K562 (cell line): Measurements from ENCODE around the gene SEC11A. TPM values are rescaled to one million over a fixed set of nuclear protein-coding genes. Genes with fewer than 3 reads are reported as not detected.

ENCODE experiments used
- ARID1B ChIP-seq: fragments of 450-650 bp; IDR thresholded peaks from 2 replicates; pipeline ENCODE4 v1.6.1; 2016; ENCODE audit warnings: antibody characterized with exemption, mild to moderate bottlenecking, inconsistent platforms
- FOXK2 ChIP-seq, 2 experiments: fragments of 450-650 bp; IDR thresholded peaks in 1 of 2; conservative IDR thresholded peaks in 1 of 2; 2 replicates each; pipeline ENCODE4 v1.6.1; 2016; ENCODE audit warnings: low read depth in 2 of 2, mild to moderate bottlenecking in 1 of 2
- HMG20B ChIP-seq: fragments of 250-450 bp; sonication (Bioruptor Pico); IDR thresholded peaks from 2 replicates; pipeline ENCODE4 v1.5.0; 2021; ENCODE audit warnings: mild to moderate bottlenecking
- KDM1A ChIP-seq, 2 experiments: fragments of 450-650 bp; IDR thresholded peaks; 2 replicates each; pipeline ENCODE4 v1.6.1; 2016; ENCODE audit warnings: mild to moderate bottlenecking in 2 of 2
- KLF6 ChIP-seq: fragments of 250-450 bp; sonication (Bioruptor Pico); IDR thresholded peaks from 2 replicates; pipeline ENCODE4 v1.4.0; 2020; ENCODE audit warnings: mild to moderate bottlenecking, moderate library complexity, borderline replicate concordance
- LEF1 ChIP-seq: fragments of 450-650 bp; IDR thresholded peaks from 2 replicates; pipeline ENCODE4 v1.6.1; 2016; ENCODE audit warnings: mild to moderate bottlenecking
- PHB2 ChIP-seq: fragments of 450-650 bp; IDR thresholded peaks from 2 replicates; pipeline ENCODE4 v1.6.1; 2017; ENCODE audit warnings: low read depth
- SIN3A ChIP-seq, 2 experiments: fragments of 150-350 bp in 1 of 2; IDR thresholded peaks; 2 replicates each; pipeline ENCODE4 v1.6.1; 2011 to 2016; ENCODE audit warnings: borderline replicate concordance in 2 of 2, low read depth in 2 of 2, low read length in 2 of 2, mild to moderate bottlenecking in 2 of 2, moderate library complexity in 2 of 2; ENCODE audit not compliant: control insufficient read depth in 1 of 2
- SMARCE1 ChIP-seq: fragments of 450-650 bp; IDR thresholded peaks from 2 replicates; pipeline ENCODE4 v1.7.1; 2016; ENCODE audit warnings: mild to moderate bottlenecking
- ZC3H8 ChIP-seq: fragments of 450-650 bp; IDR thresholded peaks from 2 replicates; pipeline ENCODE4 v1.6.1; 2017
- ZNF584 ChIP-seq: fragments of 200-800 bp; sonication (Bioruptor generic); IDR thresholded peaks from 2 replicates; pipeline ENCODE4 v1.6.1; 2016; ENCODE audit warnings: low read depth, mild to moderate bottlenecking, missing genetic modification characterization, missing compliant biosample characterization
- polyA plus RNA-seq, 8 experiments: library from polyadenylated mRNA; depleted of rRNA in 4 of 8; stranded (reverse) in 5 of 8; unstranded in 3 of 8; fragments of >200 nt; fragmentation: Nextera tagmentation in 2 of 8; fragmentation: Illumina TruSeq in 1 of 8; extraction: Ambion mirVana in 2 of 8; extraction: Trizol in 1 of 8; gene quantifications; 2 replicates each; pipeline versions ENCODE4 v1.2.1 to v1.2.3, GENCODE V29; 2011 to 2014; ENCODE audit warnings: inconsistent platforms in 1 of 8, missing spikeins in 1 of 8
- total RNA-seq, 7 experiments: library from RNA; depleted of rRNA in 6 of 7; stranded (reverse); fragments of >200 nt in 6 of 7; fragmentation: Illumina TruSeq in 2 of 7; extraction: Trizol in 2 of 7; gene quantifications; 2 replicates each; pipeline versions ENCODE4 v1.2.1 to v1.2.3, GENCODE V29; 2011 to 2021; ENCODE audit warnings: low replicate concordance in 1 of 7
- TF ChIP-seq, protein P1 (sequence below): fragments of 200-800 bp; sonication (Bioruptor generic); IDR thresholded peaks from 2 replicates; pipeline ENCODE4 v1.6.1; 2016; ENCODE audit warnings: missing genetic modification characterization, missing compliant biosample characterization
- TF ChIP-seq, protein P2 (sequence below): sonication (generic); IDR thresholded peaks from 2 replicates; pipeline ENCODE4 v1.6.1; 2016
- TF ChIP-seq, protein P3 (sequence below), 3 experiments: IDR thresholded peaks in 2 of 3; conservative IDR thresholded peaks in 1 of 3; 2 replicates each; pipeline ENCODE4 v1.5.1; 2011 to 2012; ENCODE audit warnings: low read length in 3 of 3, mild to moderate bottlenecking in 3 of 3, control low read depth in 2 of 3, improper control_type of control experiment in 1 of 3, inconsistent platforms in 1 of 3, low read depth in 1 of 3, mixed read lengths in 1 of 3, moderate library complexity in 1 of 3; ENCODE audit not compliant: insufficient read depth in 2 of 3
- TF ChIP-seq, protein P4 (sequence below): sonication (generic); formaldehyde crosslinking; IDR thresholded peaks from 2 replicates; pipeline ENCODE4 v1.8.0; 2022; ENCODE audit warnings: missing genetic modification reagents, mild to moderate bottlenecking, borderline replicate concordance
- TF ChIP-seq, protein P5 (sequence below), 2 experiments: IDR thresholded peaks in 1 of 2; conservative IDR thresholded peaks in 1 of 2; 2 replicates each; pipeline ENCODE4 v1.6.1; 2016; ENCODE audit warnings: low read depth in 2 of 2, mild to moderate bottlenecking in 1 of 2, missing compliant biosample characterization in 1 of 2, missing genetic modification characterization in 1 of 2, moderate library complexity in 1 of 2

Gene SEC11A
- total and polyA plus RNA-seq, 9 of the 15 experiments (the other 6 are each of a cell fraction or from before 2014, with no cell fraction given), result 175 to 310 (median 229) TPM

DNA sequence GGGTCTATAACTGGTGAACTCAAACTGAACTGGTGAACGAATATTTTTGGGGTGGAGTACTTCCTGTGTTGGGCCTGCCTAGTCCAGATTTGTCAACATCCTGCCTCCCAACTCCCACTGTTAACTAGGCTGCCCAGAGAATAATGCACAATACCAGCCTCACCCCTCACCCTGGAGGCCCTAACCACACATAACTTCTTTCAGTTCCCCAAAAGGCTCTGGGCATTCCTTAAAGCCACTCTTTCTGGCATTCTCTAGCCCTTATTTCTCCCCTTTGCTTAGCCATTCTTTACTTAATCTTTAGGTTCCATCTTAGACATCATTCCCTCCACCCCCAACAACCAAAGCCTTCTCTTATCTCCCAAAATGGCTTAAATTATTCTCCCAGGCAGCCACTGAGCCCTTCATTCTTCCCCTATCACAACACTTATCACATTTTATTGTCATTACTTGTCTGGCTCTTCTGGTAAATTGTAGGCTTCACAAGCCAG, 9.1 kb upstream of the SEC11A start (continued):
- TF ChIP-seq, protein P1, sequence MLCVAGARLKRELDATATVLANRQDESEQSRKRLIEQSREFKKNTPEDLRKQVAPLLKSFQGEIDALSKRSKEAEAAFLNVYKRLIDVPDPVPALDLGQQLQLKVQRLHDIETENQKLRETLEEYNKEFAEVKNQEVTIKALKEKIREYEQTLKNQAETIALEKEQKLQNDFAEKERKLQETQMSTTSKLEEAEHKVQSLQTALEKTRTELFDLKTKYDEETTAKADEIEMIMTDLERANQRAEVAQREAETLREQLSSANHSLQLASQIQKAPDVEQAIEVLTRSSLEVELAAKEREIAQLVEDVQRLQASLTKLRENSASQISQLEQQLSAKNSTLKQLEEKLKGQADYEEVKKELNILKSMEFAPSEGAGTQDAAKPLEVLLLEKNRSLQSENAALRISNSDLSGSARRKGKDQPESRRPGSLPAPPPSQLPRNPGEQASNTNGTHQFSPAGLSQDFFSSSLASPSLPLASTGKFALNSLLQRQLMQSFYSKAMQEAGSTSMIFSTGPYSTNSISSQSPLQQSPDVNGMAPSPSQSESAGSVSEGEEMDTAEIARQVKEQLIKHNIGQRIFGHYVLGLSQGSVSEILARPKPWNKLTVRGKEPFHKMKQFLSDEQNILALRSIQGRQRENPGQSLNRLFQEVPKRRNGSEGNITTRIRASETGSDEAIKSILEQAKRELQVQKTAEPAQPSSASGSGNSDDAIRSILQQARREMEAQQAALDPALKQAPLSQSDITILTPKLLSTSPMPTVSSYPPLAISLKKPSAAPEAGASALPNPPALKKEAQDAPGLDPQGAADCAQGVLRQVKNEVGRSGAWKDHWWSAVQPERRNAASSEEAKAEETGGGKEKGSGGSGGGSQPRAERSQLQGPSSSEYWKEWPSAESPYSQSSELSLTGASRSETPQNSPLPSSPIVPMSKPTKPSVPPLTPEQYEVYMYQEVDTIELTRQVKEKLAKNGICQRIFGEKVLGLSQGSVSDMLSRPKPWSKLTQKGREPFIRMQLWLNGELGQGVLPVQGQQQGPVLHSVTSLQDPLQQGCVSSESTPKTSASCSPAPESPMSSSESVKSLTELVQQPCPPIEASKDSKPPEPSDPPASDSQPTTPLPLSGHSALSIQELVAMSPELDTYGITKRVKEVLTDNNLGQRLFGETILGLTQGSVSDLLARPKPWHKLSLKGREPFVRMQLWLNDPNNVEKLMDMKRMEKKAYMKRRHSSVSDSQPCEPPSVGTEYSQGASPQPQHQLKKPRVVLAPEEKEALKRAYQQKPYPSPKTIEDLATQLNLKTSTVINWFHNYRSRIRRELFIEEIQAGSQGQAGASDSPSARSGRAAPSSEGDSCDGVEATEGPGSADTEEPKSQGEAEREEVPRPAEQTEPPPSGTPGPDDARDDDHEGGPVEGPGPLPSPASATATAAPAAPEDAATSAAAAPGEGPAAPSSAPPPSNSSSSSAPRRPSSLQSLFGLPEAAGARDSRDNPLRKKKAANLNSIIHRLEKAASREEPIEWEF (CRISPR knock-in tag), result no peak
- TF ChIP-seq KDM1A (IDR thresholded peaks at IDR 0.05) (peak; percentile 61 to 77), SMARCE1 (peak; percentile 67; the same call in 1 of the 2 replicates), ARID1B (peak; percentile 73), PHB2 (no peak), ZC3H8 (no peak), KLF6 (CRISPR knock-in tag) (no peak), FOXK2 (conservative IDR thresholded peaks at IDR 0.05 in 1 of 2, IDR thresholded peaks at IDR 0.05 in 1 of 2; ENCODE audit: low read depth in 2 of 2) (peak; percentile 57 to 75; a peak in 3 of 4 replicates), HMG20B (CRISPR knock-in tag) (no peak), ZNF584 (CRISPR knock-in tag) (0 out of 2 replicates have a peak, but pooled peaks have one; percentile 51), SIN3A (IDR thresholded peaks at IDR 0.05; ENCODE audit: borderline replicate concordance in 2 of 2, control insufficient read depth in 1 of 2, low read depth in 2 of 2, low read length in 2 of 2) (no peak), LEF1 (peak; percentile 80)
- TF ChIP-seq, protein P2, sequence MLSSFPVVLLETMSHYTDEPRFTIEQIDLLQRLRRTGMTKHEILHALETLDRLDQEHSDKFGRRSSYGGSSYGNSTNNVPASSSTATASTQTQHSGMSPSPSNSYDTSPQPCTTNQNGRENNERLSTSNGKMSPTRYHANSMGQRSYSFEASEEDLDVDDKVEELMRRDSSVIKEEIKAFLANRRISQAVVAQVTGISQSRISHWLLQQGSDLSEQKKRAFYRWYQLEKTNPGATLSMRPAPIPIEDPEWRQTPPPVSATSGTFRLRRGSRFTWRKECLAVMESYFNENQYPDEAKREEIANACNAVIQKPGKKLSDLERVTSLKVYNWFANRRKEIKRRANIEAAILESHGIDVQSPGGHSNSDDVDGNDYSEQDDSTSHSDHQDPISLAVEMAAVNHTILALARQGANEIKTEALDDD, result peak; percentile 92
- TF ChIP-seq, protein P3, sequence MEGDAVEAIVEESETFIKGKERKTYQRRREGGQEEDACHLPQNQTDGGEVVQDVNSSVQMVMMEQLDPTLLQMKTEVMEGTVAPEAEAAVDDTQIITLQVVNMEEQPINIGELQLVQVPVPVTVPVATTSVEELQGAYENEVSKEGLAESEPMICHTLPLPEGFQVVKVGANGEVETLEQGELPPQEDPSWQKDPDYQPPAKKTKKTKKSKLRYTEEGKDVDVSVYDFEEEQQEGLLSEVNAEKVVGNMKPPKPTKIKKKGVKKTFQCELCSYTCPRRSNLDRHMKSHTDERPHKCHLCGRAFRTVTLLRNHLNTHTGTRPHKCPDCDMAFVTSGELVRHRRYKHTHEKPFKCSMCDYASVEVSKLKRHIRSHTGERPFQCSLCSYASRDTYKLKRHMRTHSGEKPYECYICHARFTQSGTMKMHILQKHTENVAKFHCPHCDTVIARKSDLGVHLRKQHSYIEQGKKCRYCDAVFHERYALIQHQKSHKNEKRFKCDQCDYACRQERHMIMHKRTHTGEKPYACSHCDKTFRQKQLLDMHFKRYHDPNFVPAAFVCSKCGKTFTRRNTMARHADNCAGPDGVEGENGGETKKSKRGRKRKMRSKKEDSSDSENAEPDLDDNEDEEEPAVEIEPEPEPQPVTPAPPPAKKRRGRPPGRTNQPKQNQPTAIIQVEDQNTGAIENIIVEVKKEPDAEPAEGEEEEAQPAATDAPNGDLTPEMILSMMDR (IDR thresholded peaks at IDR 0.05 in 2 of 3, conservative IDR thresholded peaks at IDR 0.05 in 1 of 3; ENCODE audit: insufficient read depth in 2 of 3, low read depth in 1 of 3, low read length in 3 of 3), result no peak
- TF ChIP-seq, protein P4, sequence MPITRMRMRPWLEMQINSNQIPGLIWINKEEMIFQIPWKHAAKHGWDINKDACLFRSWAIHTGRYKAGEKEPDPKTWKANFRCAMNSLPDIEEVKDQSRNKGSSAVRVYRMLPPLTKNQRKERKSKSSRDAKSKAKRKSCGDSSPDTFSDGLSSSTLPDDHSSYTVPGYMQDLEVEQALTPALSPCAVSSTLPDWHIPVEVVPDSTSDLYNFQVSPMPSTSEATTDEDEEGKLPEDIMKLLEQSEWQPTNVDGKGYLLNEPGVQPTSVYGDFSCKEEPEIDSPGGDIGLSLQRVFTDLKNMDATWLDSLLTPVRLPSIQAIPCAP (CRISPR knock-in tag), result no peak
- TF ChIP-seq, protein P5, sequence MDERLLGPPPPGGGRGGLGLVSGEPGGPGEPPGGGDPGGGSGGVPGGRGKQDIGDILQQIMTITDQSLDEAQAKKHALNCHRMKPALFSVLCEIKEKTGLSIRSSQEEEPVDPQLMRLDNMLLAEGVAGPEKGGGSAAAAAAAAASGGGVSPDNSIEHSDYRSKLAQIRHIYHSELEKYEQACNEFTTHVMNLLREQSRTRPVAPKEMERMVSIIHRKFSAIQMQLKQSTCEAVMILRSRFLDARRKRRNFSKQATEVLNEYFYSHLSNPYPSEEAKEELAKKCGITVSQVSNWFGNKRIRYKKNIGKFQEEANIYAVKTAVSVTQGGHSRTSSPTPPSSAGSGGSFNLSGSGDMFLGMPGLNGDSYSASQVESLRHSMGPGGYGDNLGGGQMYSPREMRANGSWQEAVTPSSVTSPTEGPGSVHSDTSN (CRISPR knock-in tag; IDR thresholded peaks at IDR 0.05; ENCODE audit: low read depth), result no peak
- TF ChIP-seq, protein P5 (tag; conservative IDR thresholded peaks at IDR 0.05; ENCODE audit: low read depth), result peak; percentile 35
